ENCODE measurements around the gene RHOD.

RHOD gene

GRCh38 chr11:67059671-67060070 lies 3.0 kb downstream of the RHOD start:
- DNase-seq (ENCODE audit: low read depth in 3 of 3), result no peak

GRCh38 chr11:67060111-67060522 lies 3.5 kb downstream of the RHOD start:
- DNase-seq (ENCODE audit: low read depth in 3 of 3), result no peak

GRCh38 chr11:67062526-67063373 lies 6.1 kb downstream of the RHOD start:
- no peak for DNase-seq (ENCODE audit: low read depth in 3 of 3)

- no peak for DNase-seq (ENCODE audit: low read depth in 3 of 3)
Observed at GRCh38 chr11:67066333-67066709, 9.7 kb downstream of the RHOD start.

- DNase-seq (ENCODE audit: low read depth in 3 of 3), result peak; percentile 40 to 78 (median 54)
Observed at GRCh38 chr11:67071420-67072284, 15.0 kb downstream of the RHOD start.

GRCh38 chr11:67072295-67072694 lies 15.6 kb downstream of the RHOD start:
- DNase-seq (ENCODE audit: low read depth in 3 of 3), result no peak

GRCh38 chr11:67073908-67074307 lies 17.3 kb downstream of the RHOD start:
- DNase-seq (ENCODE audit: low read depth in 3 of 3), result no peak

GRCh38 chr11:67076202-67076601 lies 19.6 kb downstream of the RHOD start:
- no peak for DNase-seq (ENCODE audit: low read depth in 3 of 3)

GRCh38 chr11:67079065-67079705 lies 22.5 kb downstream of the RHOD start:
- no peak for DNase-seq (ENCODE audit: low read depth in 3 of 3)

- DNase-seq (ENCODE audit: low read depth in 3 of 3), result no peak
Observed at GRCh38 chr11:67082071-67082791, 25.6 kb downstream of the RHOD start.

- DNase-seq (ENCODE audit: low read depth in 3 of 3), result no peak
Observed at GRCh38 chr11:67083786-67084366, 27.2 kb downstream of the RHOD start.

- no peak for DNase-seq (ENCODE audit: low read depth in 3 of 3)
Observed at GRCh38 chr11:67085617-67086016, 29.0 kb downstream of the RHOD start.

- no peak for DNase-seq (ENCODE audit: low read depth in 3 of 3)
Observed at GRCh38 chr11:67090717-67091116, 34.1 kb downstream of the RHOD start.

- DNase-seq (ENCODE audit: low read depth in 3 of 3), result no peak
Observed at GRCh38 chr11:67095214-67095507, 38.5 kb downstream of the RHOD start.

- no peak for DNase-seq (ENCODE audit: low read depth in 3 of 3)
Observed at GRCh38 chr11:67098799-67099429, 42.3 kb downstream of the RHOD start.

GRCh38 chr11:67099831-67100324 lies 43.2 kb downstream of the RHOD start:
- DNase-seq (ENCODE audit: low read depth in 3 of 3), result no peak

GRCh38 chr11:67102664-67103063 lies 46.0 kb downstream of the RHOD start:
- DNase-seq (ENCODE audit: low read depth in 3 of 3), result no peak

- no peak for DNase-seq (ENCODE audit: low read depth in 3 of 3)
Observed at GRCh38 chr11:67105964-67106363, 49.3 kb downstream of the RHOD start.

GRCh38 chr11:67111261-67111660 lies 54.6 kb downstream of the RHOD start:
- no peak for DNase-seq (ENCODE audit: low read depth in 3 of 3)

- no peak for DNase-seq (ENCODE audit: low read depth in 3 of 3)
Observed at GRCh38 chr11:67113231-67113721, 56.6 kb downstream of the RHOD start.

Measured in stimulated activated CD4-positive, alpha-beta T cell treated with anti-CD3 and anti-CD28 coated beads, TNF-alpha, amount 100 ng/mL, for 24 hours (primary cell).